Thoracic aorta (tissue), 2 donors: Measurements from ENCODE around the gene FAM171A1. TPM values are rescaled to one million over a fixed set of nuclear protein-coding genes. Genes with fewer than 3 reads are reported as not detected.
"Not testable (repeated sequence)": the region's sequence is repeated elsewhere in the genome, so short reads cannot be mapped to it uniquely, and the experiment has no call there.

ENCODE experiments used
- ATAC-seq: fragments of 150-250 bp; one replicate; pipeline ENCODE4 v1.8.0; 2017; ENCODE audit warnings: low read depth; ENCODE audit not compliant: insufficient number of reproducible peaks, low FRiP score
- DNase-seq: peaks from one replicate; pipeline ENCODE4 v3.0.0-alpha.2; 2020; ENCODE audit warnings: low spot score
- H3K27ac ChIP-seq, 2 donors: fragments of 200-600 bp; sonication (generic); 1 replicate in 1 of 2; 2 replicates in 1 of 2; pipeline ENCODE4 v1.5.1; 2016; ENCODE audit warnings: mild to moderate bottlenecking in 2 of 2, moderate library complexity in 2 of 2
- H3K27me3 ChIP-seq: fragments of 200-600 bp; sonication (generic); replicated peaks from 2 replicates; pipeline ENCODE4 v1.6.0; 2016; ENCODE audit warnings: mild to moderate bottlenecking; ENCODE audit not compliant: insufficient read depth
- H3K36me3 ChIP-seq: fragments of 200-600 bp; sonication (generic); one replicate; pipeline ENCODE4 v1.5.1; 2016
- H3K4me1 ChIP-seq, 2 donors: fragments of 200-600 bp; sonication (generic); 1 replicate in 1 of 2; 2 replicates in 1 of 2; pipeline versions ENCODE4 v1.5.1 to v1.6.0; 2016; ENCODE audit warnings: low read depth in 2 of 2, mild to moderate bottlenecking in 1 of 2; ENCODE audit not compliant: control insufficient read depth in 1 of 2
- H3K4me3 ChIP-seq: fragments of 200-600 bp; sonication (generic); 2 replicates; pipeline ENCODE4 v1.5.1; 2016; ENCODE audit warnings: mild to moderate bottlenecking
- H3K9me3 ChIP-seq: fragments of 200-600 bp; sonication (generic); 2 replicates; pipeline ENCODE4 v1.5.1; 2016
- total RNA-seq, 2 donors: library from RNA; depleted of rRNA; stranded (reverse); fragments of >200 nt; gene quantifications; one replicate each; pipeline versions ENCODE4 v1.1.0 to v1.2.3, GENCODE V29; 2016
- TF ChIP-seq, protein P1 (sequence below): fragments of 200-600 bp; sonication (generic); IDR thresholded peaks from one replicate; pipeline ENCODE4 v1.5.1; 2019; ENCODE audit warnings: antibody characterized with exemption

FAM171A1 gene
- total RNA-seq, 2 donors from 2014 or later, result 14.8 to 28.7 TPM

- Histone ChIP-seq H3K9me3 (no peaks in the 10 kb centered on the region), H3K27me3 (no peaks in the 10 kb centered on the region), H3K27ac (no peak overlapping the region), H3K36me3 (no peaks in the 10 kb centered on the region), H3K4me1 (peaks cover 0 to 14% of the 10 kb centered on the region in 2 donors), H3K4me3 (no peak overlapping the region)
- ATAC-seq (no peak), DNase-seq (no peak)
- TF ChIP-seq, protein P1, sequence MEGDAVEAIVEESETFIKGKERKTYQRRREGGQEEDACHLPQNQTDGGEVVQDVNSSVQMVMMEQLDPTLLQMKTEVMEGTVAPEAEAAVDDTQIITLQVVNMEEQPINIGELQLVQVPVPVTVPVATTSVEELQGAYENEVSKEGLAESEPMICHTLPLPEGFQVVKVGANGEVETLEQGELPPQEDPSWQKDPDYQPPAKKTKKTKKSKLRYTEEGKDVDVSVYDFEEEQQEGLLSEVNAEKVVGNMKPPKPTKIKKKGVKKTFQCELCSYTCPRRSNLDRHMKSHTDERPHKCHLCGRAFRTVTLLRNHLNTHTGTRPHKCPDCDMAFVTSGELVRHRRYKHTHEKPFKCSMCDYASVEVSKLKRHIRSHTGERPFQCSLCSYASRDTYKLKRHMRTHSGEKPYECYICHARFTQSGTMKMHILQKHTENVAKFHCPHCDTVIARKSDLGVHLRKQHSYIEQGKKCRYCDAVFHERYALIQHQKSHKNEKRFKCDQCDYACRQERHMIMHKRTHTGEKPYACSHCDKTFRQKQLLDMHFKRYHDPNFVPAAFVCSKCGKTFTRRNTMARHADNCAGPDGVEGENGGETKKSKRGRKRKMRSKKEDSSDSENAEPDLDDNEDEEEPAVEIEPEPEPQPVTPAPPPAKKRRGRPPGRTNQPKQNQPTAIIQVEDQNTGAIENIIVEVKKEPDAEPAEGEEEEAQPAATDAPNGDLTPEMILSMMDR, result no peak
Observed at GRCh38 chr10:15336211-15336610, 34.9 kb downstream of the FAM171A1 start.

DNA sequence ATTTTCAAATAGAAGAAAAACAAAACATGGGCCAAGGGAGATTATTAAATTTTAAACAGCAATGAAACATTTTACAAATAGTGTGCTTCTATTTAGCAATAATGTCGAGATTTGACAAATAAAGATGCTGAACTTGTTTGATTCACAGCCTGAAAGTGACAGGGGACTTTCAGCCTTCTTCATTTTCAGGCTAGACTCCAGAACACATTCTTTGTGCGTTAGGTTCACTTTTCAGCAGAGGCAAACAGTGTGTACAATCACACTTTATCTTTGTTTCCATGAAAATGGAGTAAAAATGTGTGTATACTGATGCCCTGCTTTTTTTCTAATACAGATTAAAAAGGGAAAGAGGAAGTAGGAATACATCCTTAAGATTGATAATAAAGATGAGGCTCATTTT is 35.6 kb downstream of the FAM171A1 start:
- Histone ChIP-seq H3K4me1 (peaks cover 0 to 14% of the 10 kb centered on the region in 2 donors), H3K27me3 (no peaks in the 10 kb centered on the region), H3K4me3 (no peak overlapping the region), H3K27ac (no peak overlapping the region), H3K36me3 (no peaks in the 10 kb centered on the region), H3K9me3 (no peaks in the 10 kb centered on the region)
- ATAC-seq (no peak), DNase-seq (no peak)
- TF ChIP-seq, protein P1, result no peak

- Histone ChIP-seq H3K4me1 (peaks cover 0 to 14% of the 10 kb centered on the region in 2 donors), H3K36me3 (no peaks in the 10 kb centered on the region), H3K9me3 (no peaks in the 10 kb centered on the region), H3K4me3 (no peak overlapping the region), H3K27me3 (no peaks in the 10 kb centered on the region), H3K27ac (no peak overlapping the region)
- DNase-seq, result no peak
- ATAC-seq, result no peak
- TF ChIP-seq, protein P1, result no peak
Observed at GRCh38 chr10:15334650-15335323, 36.3 kb downstream of the FAM171A1 start.

GRCh38 chr10:15333909-15334649 is 37.0 kb downstream of the FAM171A1 start:
- Histone ChIP-seq H3K4me3 (no peak overlapping the region), H3K4me1 (peaks cover 0 to 14% of the 10 kb centered on the region in 2 donors), H3K27ac (no peak overlapping the region), H3K27me3 (no peaks in the 10 kb centered on the region), H3K9me3 (no peaks in the 10 kb centered on the region), H3K36me3 (no peaks in the 10 kb centered on the region)
- TF ChIP-seq, protein P1, result no peak
- no peak for ATAC-seq
- no peak for DNase-seq

DNA sequence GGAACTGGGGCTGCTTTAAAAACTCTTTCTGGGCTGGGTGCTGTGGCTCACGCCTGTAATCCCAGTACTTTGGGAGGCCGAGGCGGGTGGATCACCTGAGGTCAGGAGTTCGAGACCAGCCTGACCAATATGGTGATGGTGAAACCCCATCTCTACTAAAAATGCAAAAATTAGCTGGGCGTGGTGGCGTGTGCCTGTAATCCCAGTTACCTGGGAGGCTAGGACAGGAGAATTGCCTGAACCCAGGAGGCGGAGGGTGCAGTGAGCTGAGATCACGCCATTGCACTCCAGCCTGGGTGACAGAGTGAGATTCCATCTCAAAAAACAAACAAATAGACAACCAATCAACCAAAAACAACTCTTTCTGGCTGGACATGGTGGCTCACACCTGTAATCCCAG is 37.9 kb downstream of the FAM171A1 start:
- DNase-seq, H3K27me3 ChIP-seq, ATAC-seq, H3K27ac ChIP-seq, H3K36me3 ChIP-seq, H3K4me3 ChIP-seq, H3K9me3 ChIP-seq: not testable (repeated sequence)
- peaks cover 0 to 14% of the 10 kb centered on the region in 2 donors for H3K4me1 ChIP-seq
